CD4-positive, alpha-beta T cell treated with Interleukin-21 for 1 hour (primary cell): ENCODE measurements around the gene BAIAP2L2.
"Not testable (repeated sequence)": the region's sequence is repeated elsewhere in the genome, so short reads cannot be mapped to it uniquely, and the experiment has no call there.

ENCODE experiments used
- DNase-seq: peaks from one replicate; pipeline ENCODE4 v3.0.0-alpha.2; 2020

Gene BAIAP2L2

GRCh38 chr22:38080474-38080849, 30.0 kb downstream of the BAIAP2L2 start:
- DNase-seq, result no peak

GRCh38 chr22:38079804-38080203, 30.7 kb downstream of the BAIAP2L2 start:
- no peak for DNase-seq

GRCh38 chr22:38079208-38079607, 31.3 kb downstream of the BAIAP2L2 start:
- DNase-seq, result not testable (repeated sequence)

- DNase-seq, result no peak
These were observed 32.2 kb downstream of the BAIAP2L2 start for GRCh38 chr22:38078046-38078840.

- DNase-seq, result no peak
These were observed 32.9 kb downstream of the BAIAP2L2 start for GRCh38 chr22:38077595-38077994.

DNA sequence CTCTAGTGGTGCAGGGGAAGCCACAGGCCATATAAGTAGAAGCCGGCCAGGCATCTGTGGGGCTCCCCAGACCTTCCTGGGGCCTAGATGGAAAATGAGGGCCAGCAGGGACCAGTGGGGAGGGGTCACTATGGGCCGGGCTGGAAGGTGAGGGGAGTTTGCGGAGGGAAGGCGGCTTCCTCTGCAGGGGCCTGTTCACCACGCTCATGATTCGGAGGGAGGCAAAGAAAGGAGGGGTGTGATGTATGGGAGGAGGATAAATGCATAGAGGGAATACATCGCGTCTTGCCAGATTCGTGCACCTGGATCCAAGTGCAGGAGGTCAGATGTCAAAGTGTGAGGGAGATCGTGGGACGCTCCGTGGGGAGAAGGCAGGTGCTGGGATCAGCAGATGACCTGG, 33.4 kb downstream of the BAIAP2L2 start:
- no peak for DNase-seq

DNA sequence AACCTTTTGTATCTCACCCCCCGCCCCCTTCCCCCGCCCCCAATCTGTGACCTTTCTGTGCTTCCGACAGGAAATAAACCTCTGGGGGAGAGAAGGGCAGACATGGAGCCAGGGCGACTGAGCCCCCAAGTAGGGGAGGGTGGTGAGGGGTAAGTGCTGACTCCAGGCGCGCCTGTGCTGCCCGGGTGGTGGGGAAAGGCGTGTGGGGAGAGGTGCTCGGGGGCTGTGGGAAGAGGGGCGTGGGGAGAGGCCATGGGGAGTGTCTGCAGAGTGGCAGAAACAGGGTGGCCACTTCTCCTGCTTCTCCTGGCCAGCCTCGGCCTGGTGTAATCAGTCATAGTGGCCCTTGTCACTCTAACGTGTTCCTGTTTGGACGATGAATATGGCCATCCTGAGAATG, 34.5 kb downstream of the BAIAP2L2 start:
- DNase-seq, result no peak

DNA sequence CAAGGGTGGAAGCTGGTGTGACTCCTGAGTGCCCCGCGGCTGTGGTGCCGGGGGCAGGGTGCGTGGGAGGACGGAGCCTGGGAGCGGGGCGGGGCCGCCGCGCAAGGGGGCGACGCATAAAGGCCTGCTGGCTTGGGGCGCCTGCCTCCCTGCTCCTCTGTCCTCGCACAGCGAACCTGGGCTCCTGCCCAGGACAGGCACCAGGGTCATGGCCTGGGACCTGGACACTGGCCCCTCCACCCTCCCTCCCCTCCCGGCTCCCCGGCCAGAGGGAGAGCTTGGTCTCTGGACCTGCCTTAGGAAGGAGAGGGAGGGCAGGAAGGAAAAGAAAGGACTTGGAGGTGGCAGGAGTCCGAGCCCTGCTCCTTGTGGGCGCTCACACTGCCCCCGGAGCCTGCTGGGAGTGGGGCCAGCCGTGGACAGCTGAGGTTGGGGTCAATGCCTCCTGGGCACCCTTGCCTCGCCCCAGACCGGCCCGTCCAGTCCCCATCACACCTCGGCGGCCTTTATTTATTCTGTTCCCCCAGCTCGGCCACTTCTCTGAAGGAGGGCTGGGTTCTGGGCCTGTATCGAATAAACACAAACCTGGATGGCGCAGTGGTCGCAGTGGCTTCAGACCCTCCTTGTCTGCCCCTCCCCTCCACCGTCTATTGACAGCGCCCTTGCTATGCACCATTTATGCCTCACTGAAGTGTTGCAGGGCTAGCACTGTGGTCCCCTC, 35.2 kb downstream of the BAIAP2L2 start:
- DNase-seq, result no peak

GRCh38 chr22:38074181-38075104, 36.0 kb downstream of the BAIAP2L2 start:
- no peak for DNase-seq

GRCh38 chr22:38073150-38074130, 37.0 kb downstream of the BAIAP2L2 start:
- no peak for DNase-seq

- no peak for DNase-seq
These were observed 37.9 kb downstream of the BAIAP2L2 start for GRCh38 chr22:38072322-38073149.

DNA sequence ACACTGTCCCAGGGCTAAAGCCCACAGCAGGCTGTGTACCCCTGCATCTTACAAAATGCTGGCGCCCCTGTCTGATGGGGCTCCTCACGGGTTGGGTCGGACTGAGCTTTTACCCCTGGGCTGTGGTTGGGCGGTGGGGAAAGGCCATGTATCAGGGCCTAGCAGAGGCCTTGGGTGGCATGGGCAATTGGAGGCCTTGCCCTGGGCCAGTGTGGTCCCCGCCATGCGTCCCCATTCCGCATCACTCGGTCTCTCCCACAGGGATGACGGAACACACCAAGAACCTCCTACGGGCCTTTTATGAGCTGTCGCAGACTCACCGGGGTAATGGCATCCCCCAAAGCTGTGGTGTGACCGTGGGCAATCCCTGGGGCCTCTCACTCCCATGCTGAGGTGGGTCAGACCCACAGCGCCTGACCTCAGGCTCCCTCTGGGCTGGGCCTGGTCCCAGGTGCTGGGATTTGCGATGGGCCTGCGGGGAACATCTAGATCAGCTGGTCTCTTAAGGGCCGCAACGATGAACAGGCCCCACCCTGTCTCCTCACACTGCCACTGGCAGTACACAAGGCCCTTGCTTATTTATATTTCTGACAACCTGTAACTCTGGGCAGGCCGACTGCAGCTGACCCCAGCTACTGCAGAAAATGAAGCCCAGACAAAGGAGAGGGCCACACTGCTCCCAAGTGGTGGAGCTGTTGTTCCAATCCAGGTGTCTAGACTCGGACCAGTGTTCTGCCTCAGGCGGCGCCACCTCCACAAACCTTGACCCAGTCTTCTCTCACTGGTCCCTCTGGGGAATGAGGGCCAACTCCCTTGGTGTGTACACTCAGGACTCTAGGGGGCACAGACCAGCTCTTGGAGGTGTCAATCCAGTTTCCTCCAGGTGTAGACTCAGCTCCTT, 38.8 kb downstream of the BAIAP2L2 start:
- DNase-seq, result no peak

DNA sequence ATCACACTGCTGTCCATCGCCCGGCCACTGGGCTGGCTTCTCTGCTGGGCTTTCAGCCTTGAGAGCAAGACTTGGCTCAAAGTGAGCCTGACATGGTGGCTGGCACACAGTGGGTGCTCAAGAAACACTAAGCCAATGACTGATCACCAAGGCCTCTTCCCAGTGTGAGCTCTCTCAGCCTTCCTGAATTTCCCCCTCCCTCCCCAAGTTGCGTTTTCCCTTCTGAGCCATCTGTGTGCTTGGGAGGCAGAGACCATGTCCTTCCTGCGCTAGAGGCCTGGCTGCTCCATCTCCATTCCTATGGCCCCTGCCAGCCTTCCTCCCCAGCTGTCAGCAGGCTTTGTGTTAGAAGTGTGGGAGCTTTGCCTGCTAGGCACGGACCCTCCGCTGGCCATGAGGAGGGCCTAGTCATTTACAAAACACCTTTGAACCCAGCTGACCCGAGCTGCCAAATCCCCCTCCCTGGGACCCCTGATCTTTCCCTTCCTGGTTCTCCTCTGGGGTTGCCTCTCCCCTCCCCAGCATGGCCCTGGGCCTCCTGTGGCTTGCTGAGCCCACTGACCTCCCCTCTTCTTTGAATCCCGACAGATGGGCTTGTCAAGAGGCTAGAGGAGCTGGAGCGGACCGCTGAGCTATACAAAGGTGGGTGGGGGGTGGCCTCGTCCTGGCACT, 40.1 kb downstream of the BAIAP2L2 start:
- DNase-seq, result no peak

- DNase-seq, result no peak
These were observed 40.9 kb downstream of the BAIAP2L2 start for GRCh38 chr22:38069372-38070249.

- DNase-seq, result no peak
These were observed 41.7 kb downstream of the BAIAP2L2 start for GRCh38 chr22:38068641-38069371.

DNA sequence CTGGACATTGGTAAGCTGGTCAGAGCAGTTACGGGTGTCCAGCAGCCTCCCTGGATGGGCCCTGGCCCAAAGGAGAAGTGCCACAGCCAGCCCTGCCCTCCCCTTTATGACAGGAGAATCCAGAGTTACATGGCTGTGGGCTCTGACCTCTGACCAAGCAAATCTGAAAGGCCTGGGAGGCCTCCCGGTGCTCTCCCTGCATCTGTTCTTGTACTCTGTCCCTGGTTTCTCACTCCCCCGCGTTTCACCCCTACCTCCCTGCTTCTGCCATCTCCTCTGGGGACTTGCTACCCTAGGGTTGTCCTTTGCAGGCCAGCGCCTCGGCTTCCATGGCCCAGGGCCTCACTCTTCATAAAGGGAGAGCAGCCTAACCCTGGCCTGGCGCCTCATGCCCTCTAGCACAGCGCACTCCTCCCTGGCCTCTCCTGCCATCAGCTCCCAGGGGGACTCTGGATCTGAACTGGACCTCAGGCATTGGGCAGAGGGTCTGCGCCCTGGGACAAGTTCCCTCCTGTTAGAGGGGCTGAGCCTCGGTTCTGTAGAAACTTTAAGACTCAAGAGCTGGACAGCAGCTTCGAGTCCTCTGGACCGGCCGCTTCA, 42.6 kb downstream of the BAIAP2L2 start:
- no peak for DNase-seq

DNA sequence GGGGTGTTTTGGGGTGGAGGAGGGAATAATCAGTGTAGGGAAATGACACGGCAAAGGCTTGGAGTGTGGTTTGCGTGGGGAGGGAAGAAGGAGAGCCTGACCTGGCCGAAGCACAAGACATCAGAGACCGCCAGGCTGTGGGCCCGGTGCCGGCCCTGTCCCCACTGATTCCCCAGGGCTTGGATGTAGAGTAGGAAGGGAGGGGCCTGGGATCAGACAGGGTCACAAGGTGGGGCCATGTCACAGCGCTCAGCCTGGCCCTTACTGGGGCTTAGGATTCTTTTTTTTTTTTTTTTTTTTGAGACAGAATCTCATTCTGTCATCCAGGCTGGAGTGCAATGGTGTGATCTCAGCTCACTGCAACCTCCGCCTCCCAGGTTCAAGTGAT, 43.5 kb downstream of the BAIAP2L2 start:
- no peak for DNase-seq
